NT2/D1 (cell line): ENCODE data around the gene GLRX.

Source experiments
- SUZ12 ChIP-seq: IDR thresholded peaks from 2 replicates; pipeline ENCODE4 v1.6.1; 2011; ENCODE audit not compliant: insufficient read length, insufficient read depth; ENCODE audit errors: extremely low read depth
- YY1 ChIP-seq: IDR thresholded peaks from 2 replicates; pipeline ENCODE4 v1.6.1; 2011; ENCODE audit not compliant: insufficient read length, insufficient read depth
- ZNF274 ChIP-seq: IDR thresholded peaks from 2 replicates; pipeline ENCODE4 v1.6.1; 2011; ENCODE audit warnings: mild to moderate bottlenecking, low read depth, low read length

GRCh38 chr5:95845391-95845790 lies 22.9 kb upstream of the GLRX start:
- TF ChIP-seq YY1, result no peak
- TF ChIP-seq ZNF274, result no peak
- no peak for TF ChIP-seq SUZ12
